ENCODE data around the gene LRRC3C.

- TF ChIP-seq TAF1 (IDR thresholded peaks at IDR 0.05; ENCODE audit: borderline replicate concordance, insufficient read depth, low read length): no peak
- TF ChIP-seq, protein P1, sequence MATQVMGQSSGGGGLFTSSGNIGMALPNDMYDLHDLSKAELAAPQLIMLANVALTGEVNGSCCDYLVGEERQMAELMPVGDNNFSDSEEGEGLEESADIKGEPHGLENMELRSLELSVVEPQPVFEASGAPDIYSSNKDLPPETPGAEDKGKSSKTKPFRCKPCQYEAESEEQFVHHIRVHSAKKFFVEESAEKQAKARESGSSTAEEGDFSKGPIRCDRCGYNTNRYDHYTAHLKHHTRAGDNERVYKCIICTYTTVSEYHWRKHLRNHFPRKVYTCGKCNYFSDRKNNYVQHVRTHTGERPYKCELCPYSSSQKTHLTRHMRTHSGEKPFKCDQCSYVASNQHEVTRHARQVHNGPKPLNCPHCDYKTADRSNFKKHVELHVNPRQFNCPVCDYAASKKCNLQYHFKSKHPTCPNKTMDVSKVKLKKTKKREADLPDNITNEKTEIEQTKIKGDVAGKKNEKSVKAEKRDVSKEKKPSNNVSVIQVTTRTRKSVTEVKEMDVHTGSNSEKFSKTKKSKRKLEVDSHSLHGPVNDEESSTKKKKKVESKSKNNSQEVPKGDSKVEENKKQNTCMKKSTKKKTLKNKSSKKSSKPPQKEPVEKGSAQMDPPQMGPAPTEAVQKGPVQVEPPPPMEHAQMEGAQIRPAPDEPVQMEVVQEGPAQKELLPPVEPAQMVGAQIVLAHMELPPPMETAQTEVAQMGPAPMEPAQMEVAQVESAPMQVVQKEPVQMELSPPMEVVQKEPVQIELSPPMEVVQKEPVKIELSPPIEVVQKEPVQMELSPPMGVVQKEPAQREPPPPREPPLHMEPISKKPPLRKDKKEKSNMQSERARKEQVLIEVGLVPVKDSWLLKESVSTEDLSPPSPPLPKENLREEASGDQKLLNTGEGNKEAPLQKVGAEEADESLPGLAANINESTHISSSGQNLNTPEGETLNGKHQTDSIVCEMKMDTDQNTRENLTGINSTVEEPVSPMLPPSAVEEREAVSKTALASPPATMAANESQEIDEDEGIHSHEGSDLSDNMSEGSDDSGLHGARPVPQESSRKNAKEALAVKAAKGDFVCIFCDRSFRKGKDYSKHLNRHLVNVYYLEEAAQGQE (IDR thresholded peaks at IDR 0.05; ENCODE audit: insufficient read depth in 1 of 2, low read depth in 2 of 2, low read length in 2 of 2): no peak
- TF ChIP-seq SIN3A (IDR thresholded peaks at IDR 0.05; ENCODE audit: borderline replicate concordance, insufficient read depth, low read length): no peak
- TF ChIP-seq POLR2AphosphoS5 (IDR thresholded peaks at IDR 0.05; ENCODE audit: low read depth, low read length): no peak
- no peak for TF ChIP-seq FOXP2 (optimal IDR thresholded peaks at IDR 0.05; ENCODE audit: borderline replicate concordance, extremely low read depth, extremely low read length, insufficient read depth)
Measured at GRCh38 chr17:39934324-39934723, 6.8 kb downstream of the LRRC3C start.

Measured in PFSK-1 (cell line).